IMR-90 (cell line): Measurements from ENCODE around the gene ZSCAN9. TPM values are rescaled to one million over a fixed set of nuclear protein-coding genes. Genes with fewer than 3 reads are reported as not detected.

ENCODE experiments used
- ATAC-seq: fragments of 200-7000 bp; cut with Tn5 transposase; 2 replicates; pipeline ENCODE4 v1.9.1; 2020; ENCODE audit warnings: low read depth, mild to moderate bottlenecking, moderate library complexity
- BruUV-seq: library from RNA; stranded (reverse); fragments of 400-500 nt; replicated peaks from 2 replicates; lab custom pipeline; 2021; lab: Mats Ljungman, UMichigan
- CTCF ChIA-PET: fragments of 300-600 bp; formaldehyde crosslinking; extraction: SDS; loops from one replicate; lab custom pipeline; 2021; ENCODE audit warnings: antibody characterized with exemption; lab: Yijun Ruan, JAX
- POLR2A ChIA-PET: fragments of 300-600 bp; sonication (Branson Sonifier 250); formaldehyde crosslinking; loops from one replicate; lab custom pipeline; 2022; ENCODE audit warnings: antibody characterized with exemption; ENCODE audit not compliant: unreplicated experiment; lab: Charles Lee
- DNase-seq: peaks from one replicate; pipeline ENCODE4 v3.0.0; 2013
- H2AFZ ChIP-seq: replicated peaks from 2 replicates; pipeline ENCODE3; 2013; ENCODE audit warnings: low read length, mild to moderate bottlenecking; ENCODE audit not compliant: poor library complexity
- H2AK5ac ChIP-seq: 2 replicates; pipeline ENCODE4 v1.6.1; 2013; ENCODE audit warnings: low read depth, low read length, inconsistent platforms
- H2AK9ac ChIP-seq: replicated peaks from 2 replicates; pipeline ENCODE3; 2013; ENCODE audit warnings: mild to moderate bottlenecking, low read depth, low read length, moderate library complexity; ENCODE audit not compliant: poor library complexity
- H2BK120ac ChIP-seq: 2 replicates; pipeline ENCODE4 v1.6.1; 2013; ENCODE audit warnings: low read depth, low read length, inconsistent platforms
- H2BK15ac ChIP-seq: 3 replicates; pipeline ENCODE4 v1.6.1; 2013; ENCODE audit warnings: low read depth, low read length, inconsistent platforms
- H2BK20ac ChIP-seq: 2 replicates; pipeline ENCODE4 v1.6.1; 2013; ENCODE audit warnings: low read depth, mild to moderate bottlenecking, inconsistent platforms, low read length, moderate library complexity
- H2BK5ac ChIP-seq: 2 replicates; pipeline ENCODE4 v1.6.1; 2013; ENCODE audit warnings: mild to moderate bottlenecking, low read depth, low read length, inconsistent platforms; ENCODE audit not compliant: poor library complexity, severe bottlenecking
- H3K14ac ChIP-seq: replicated peaks from 2 replicates; pipeline ENCODE4 v1.6.1; 2013; ENCODE audit warnings: low read depth, low read length, inconsistent platforms
- H3K18ac ChIP-seq: 2 replicates; pipeline ENCODE4 v1.6.1; 2013; ENCODE audit warnings: low read depth, low read length, control low read depth
- H3K23ac ChIP-seq: 2 replicates; pipeline ENCODE4 v1.6.1; 2013; ENCODE audit warnings: low read depth, low read length, inconsistent platforms
- H3K27ac ChIP-seq: 2 replicates; pipeline ENCODE4 v1.5.1; 2013; ENCODE audit warnings: mild to moderate bottlenecking, control low read depth, low read length; ENCODE audit not compliant: insufficient read depth
- H3K27me3 ChIP-seq: 2 replicates; pipeline ENCODE4 v1.6.1; 2013; ENCODE audit warnings: low read length; ENCODE audit not compliant: control insufficient read depth, insufficient read depth
- H3K36me3 ChIP-seq: 2 replicates; pipeline ENCODE4 v1.6.1; 2013; ENCODE audit warnings: low read length, mixed read lengths; ENCODE audit not compliant: control insufficient read depth, insufficient read depth
- H3K4ac ChIP-seq: 2 replicates; pipeline ENCODE4 v1.6.1; 2013; ENCODE audit warnings: low read depth, low read length, inconsistent platforms
- H3K4me1 ChIP-seq: 2 replicates; pipeline ENCODE4 v1.6.1; 2013; ENCODE audit warnings: low read length, mixed read lengths; ENCODE audit not compliant: control insufficient read depth, insufficient read depth
- H3K4me2 ChIP-seq: 2 replicates; pipeline ENCODE4 v1.6.1; 2013; ENCODE audit warnings: low read depth, mild to moderate bottlenecking, control low read depth, low read length, moderate library complexity
- H3K4me3 ChIP-seq: 2 replicates; pipeline ENCODE4 v1.5.1; 2013; ENCODE audit warnings: low read depth, mild to moderate bottlenecking, control low read depth, low read length, moderate library complexity; ENCODE audit not compliant: insufficient read depth
- H3K56ac ChIP-seq: 2 replicates; pipeline ENCODE4 v1.6.1; 2013; ENCODE audit warnings: low read length, inconsistent platforms; ENCODE audit not compliant: insufficient read depth; ENCODE audit errors: extremely low read depth
- H3K79me1 ChIP-seq, 2 experiments: 2 replicates each; pipeline ENCODE4 v1.6.1; 2013; ENCODE audit warnings: low read length in 2 of 2, inconsistent platforms in 1 of 2, low read depth in 1 of 2
- H3K9ac ChIP-seq: 2 replicates; pipeline ENCODE4 v1.6.1; 2013; ENCODE audit warnings: low read depth, low read length, control low read depth
- H3K9me1 ChIP-seq: 2 replicates; pipeline ENCODE4 v1.6.1; 2013; ENCODE audit warnings: low read length, inconsistent platforms; ENCODE audit not compliant: insufficient read depth
- H3K9me3 ChIP-seq: 2 replicates; pipeline ENCODE4 v1.6.1; 2013; ENCODE audit warnings: low read length; ENCODE audit not compliant: control insufficient read depth, insufficient read depth
- H4K20me1 ChIP-seq: 2 replicates; pipeline ENCODE4 v1.6.1; 2013; ENCODE audit warnings: low read length, inconsistent platforms; ENCODE audit not compliant: insufficient read depth
- H4K5ac ChIP-seq: 2 replicates; pipeline ENCODE4 v1.6.1; 2013; ENCODE audit warnings: mild to moderate bottlenecking, low read depth, low read length, control low read depth
- H4K8ac ChIP-seq, 2 experiments: 2 replicates each; pipeline ENCODE4 v1.6.1; 2013; ENCODE audit warnings: low read depth in 2 of 2, low read length in 2 of 2, control low read depth in 1 of 2, inconsistent platforms in 1 of 2
- H4K91ac ChIP-seq: 2 replicates; pipeline ENCODE4 v1.6.1; 2013; ENCODE audit warnings: low read depth, low read length, inconsistent platforms; ENCODE audit not compliant: insufficient read depth
- POLR2A ChIP-seq: IDR thresholded peaks from 2 replicates; pipeline ENCODE4 v1.6.1; 2012; ENCODE audit warnings: mild to moderate bottlenecking, low read depth, low read length
- RAD21 ChIP-seq: IDR thresholded peaks from 2 replicates; pipeline ENCODE4 v1.6.1; 2012; ENCODE audit warnings: low read length, improper control_type of control experiment
- RFX5 ChIP-seq: IDR thresholded peaks from 2 replicates; pipeline ENCODE4 v1.8.0; 2012; ENCODE audit warnings: low read depth, mild to moderate bottlenecking, low read length, moderate library complexity
- WGBS, 2 experiments: methylation state at CpG; one replicate each; pipeline versions ENCODE4 v1.1.5 to v1.1.7; 2013; ENCODE audit warnings: missing lambda C conversion rate in 2 of 2; ENCODE audit not compliant: insufficient read length in 1 of 2; ENCODE audit errors: extremely low coverage in 2 of 2; 5-methylcytosine and 5-hydroxymethylcytosine counted together
- dilution Hi-C: fragments of 300-500 bp; cut with HindIII; formaldehyde crosslinking; loops from one replicate; pipeline ENCODE4 v1.14.3; 2018; ENCODE audit warnings: low sequenced_read_pairs; ENCODE audit not compliant: unreplicated experiment
- in situ Hi-C: fragments of 300-500 bp; cut with MboI; formaldehyde crosslinking; loops from 3 replicates; pipeline ENCODE4 v1.14.3; 2019; ENCODE audit warnings: low sequenced_read_pairs, inconsistent platforms, mixed read lengths
- intact Hi-C: fragments of 100-400 bp; cut with micrococcal nuclease; formaldehyde crosslinking; loops from 2 replicates; pipeline ENCODE4 v1.10.0; 2022
- polyA plus RNA-seq, 3 experiments: library from polyadenylated mRNA; depleted of rRNA; stranded (reverse); fragments of >200 nt; gene quantifications; 2 replicates each; pipeline ENCODE4 v1.2.3, GENCODE V29; 2012; ENCODE audit warnings: low replicate concordance in 1 of 3
- total RNA-seq: library from RNA; depleted of rRNA; stranded (reverse); fragments of >200 nt; gene quantifications from 2 replicates; pipeline ENCODE4 v1.2.3, GENCODE V29; 2012

The ZSCAN9 gene
- total and polyA plus RNA-seq, 2 of the 4 experiments (the other 2 are of a cell fraction), result 13.7 to 17.7 TPM

DNA sequence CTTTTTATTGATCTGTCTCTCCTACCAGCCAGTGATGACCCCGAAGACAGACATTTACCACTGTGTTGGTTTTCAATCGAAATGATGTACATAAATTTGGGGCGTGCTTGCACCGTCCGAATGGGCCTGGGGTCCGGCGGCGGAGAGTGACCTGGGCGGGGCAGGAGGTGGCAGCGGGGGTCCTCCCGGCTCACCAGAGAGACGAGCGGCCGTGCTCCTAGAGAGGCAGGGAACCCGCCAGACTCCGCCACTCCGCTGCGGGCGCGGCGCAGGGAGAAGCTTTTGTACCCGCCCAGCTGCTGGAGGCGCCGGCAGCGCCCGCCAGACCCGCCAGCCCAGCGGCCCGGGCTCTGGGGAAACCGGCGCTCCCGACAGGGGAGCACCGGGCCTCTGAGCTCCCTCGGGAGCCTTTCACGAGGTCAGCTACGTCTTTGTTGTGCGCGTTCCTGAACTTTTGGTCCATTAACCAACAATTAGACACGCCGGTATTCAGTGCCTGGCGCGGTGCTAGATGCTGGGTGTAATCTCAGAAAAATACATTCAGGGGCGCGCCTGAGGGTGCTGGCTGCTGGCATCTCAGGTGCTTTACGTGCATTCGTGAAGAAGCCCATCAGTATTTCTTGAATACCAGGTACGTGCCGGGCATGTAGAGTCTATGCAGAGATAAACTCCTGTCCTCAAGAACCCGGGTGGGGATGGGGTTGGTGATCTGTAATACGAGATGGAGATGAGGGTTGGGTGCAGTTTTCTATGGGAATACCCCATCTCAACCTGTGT is 56.4 kb downstream of the ZSCAN9 start, which contains the start of gene PGBD1:
TSS of gene PGBD1 (plus strand) at position 285 of the 777 bp plus-strand sequence. CDS start 2,242 bp downstream, outside the sequence.
- peak within 1 kb of the TSS; percentile 88 for H3K9ac ChIP-seq
- H3K4me1 ChIP-seq, result peaks cover 3% of the 10 kb centered on the region; the same call in 1 of the 2 replicates
- H3K27me3 ChIP-seq, result no peaks in the 10 kb centered on the region
- peak within 1 kb of the TSS; percentile 93 for H3K4ac ChIP-seq
- peaks cover 3% of the 10 kb centered on the region for H3K9me3 ChIP-seq
- peak within 1 kb of the TSS; percentile 64 for H3K18ac ChIP-seq
- no peak within 1 kb of the TSS for H2BK15ac ChIP-seq
- in situ Hi-C loops, result no loop called here
- peak within 1 kb of the TSS; percentile 89 for H2AK9ac ChIP-seq
- peak within 1 kb of the TSS; percentile 94 for H3K4me2 ChIP-seq
- H3K9me1 ChIP-seq, result no peaks in the 10 kb centered on the region; the same call in 1 of the 2 replicates
- dilution Hi-C loops, result no loop called here
- peak within 1 kb of the TSS; percentile 61; the same call in 1 of the 2 replicates for H2BK120ac ChIP-seq
- ChIA-PET POLR2A (interaction anchor here (0.6 to 1.0 kb wide), 2 partner anchors 16 to 30 kb away, joined by 5 to 7 read pairs; no protein-coding TSS in a partner anchor), CTCF (no interaction called here)
- no peak within 1 kb of the TSS; the same call in 1 of the 2 replicates for H2BK20ac ChIP-seq
- peak within 1 kb of the TSS; percentile 61 for H3K27ac ChIP-seq
- H2BK5ac ChIP-seq, result peak within 1 kb of the TSS; percentile 67
- peak within 1 kb of the TSS; percentile 85 for H4K91ac ChIP-seq
- H2AFZ ChIP-seq, result peak within 1 kb of the TSS; percentile 98
- BruUV-seq, result no TSS peak
- peaks cover 14% of the 10 kb centered on the region for H3K36me3 ChIP-seq
- H3K56ac ChIP-seq, result peak within 1 kb of the TSS; percentile 69; the same call in 1 of the 2 replicates
- H3K4me3 ChIP-seq, result peak within 1 kb of the TSS; percentile 95
- DNase-seq, result peak; percentile 77
- no peaks in the 10 kb centered on the region for H4K20me1 ChIP-seq
- WGBS, 2 experiments, result 0% methylated on average over 25 of the region's 50 CpGs; no CpG with 5 or more reads in 1 of the 2 experiments
- peak within 1 kb of the TSS; percentile 93 to 94 for H4K8ac ChIP-seq
- H3K79me1 ChIP-seq, result peaks cover 15 to 25% of the 10 kb centered on the region in 2 experiments
- intact Hi-C loops, result loop anchor here (1.0 to 2.0 kb wide), 2 partner anchors 29 to 75 kb away; partner anchors contain the start of gene ZKSCAN4
- peak; percentile 97 for ATAC-seq
- peak within 1 kb of the TSS; percentile 53; the same call in 1 of the 2 replicates for H3K23ac ChIP-seq
- H4K5ac ChIP-seq, result peak within 1 kb of the TSS; percentile 95
- peak within 1 kb of the TSS; percentile 98 for H3K14ac ChIP-seq
- no peak within 1 kb of the TSS for H2AK5ac ChIP-seq
- TF ChIP-seq RAD21 (peak; percentile 21; the same call in 1 of the 2 replicates), POLR2A (peak; percentile 52), RFX5 (no peak)
